DMS153 treated with DMSO at 0.1 percent for 48 hours (cell line): Measurements from ENCODE around the gene MSX1.

Source experiments
- DNase-seq: peaks from one replicate; lab custom pipeline; 2025; ENCODE audit not compliant: unreplicated experiment; lab: John Stamatoyannopoulos, UW

Gene MSX1

GRCh38 chr4:4840351-4840750 is 19.1 kb upstream of the MSX1 start:
- no peak for DNase-seq

- no peak for DNase-seq
Measured at GRCh38 chr4:4841156-4841555, 18.3 kb upstream of the MSX1 start.

- no peak for DNase-seq
Measured at GRCh38 chr4:4842476-4843441, 16.7 kb upstream of the MSX1 start.

- DNase-seq: no peak
Measured at GRCh38 chr4:4843635-4844291, 15.7 kb upstream of the MSX1 start.

GRCh38 chr4:4845027-4845426 is 14.4 kb upstream of the MSX1 start:
- DNase-seq: no peak

- DNase-seq: no peak
Measured at GRCh38 chr4:4847011-4847410, 12.5 kb upstream of the MSX1 start.

GRCh38 chr4:4848540-4848939 is 10.9 kb upstream of the MSX1 start:
- no peak for DNase-seq

- DNase-seq: no peak
Measured at GRCh38 chr4:4849106-4849505, 10.4 kb upstream of the MSX1 start.

GRCh38 chr4:4849524-4850193 is 9.8 kb upstream of the MSX1 start:
- no peak for DNase-seq

- DNase-seq: no peak
Measured at GRCh38 chr4:4851081-4851480, 8.4 kb upstream of the MSX1 start.

GRCh38 chr4:4851906-4852305 is 7.6 kb upstream of the MSX1 start:
- no peak for DNase-seq

- DNase-seq: no peak
Measured at GRCh38 chr4:4852591-4853362, 6.7 kb upstream of the MSX1 start.

GRCh38 chr4:4853371-4853823 is 6.1 kb upstream of the MSX1 start:
- no peak for DNase-seq

GRCh38 chr4:4853921-4854648 is 5.4 kb upstream of the MSX1 start:
- no peak for DNase-seq

GRCh38 chr4:4854649-4855295 is 4.7 kb upstream of the MSX1 start:
- DNase-seq: no peak

- DNase-seq: no peak
Measured at GRCh38 chr4:4855301-4856070, 4.0 kb upstream of the MSX1 start.

GRCh38 chr4:4856071-4857000 is 3.1 kb upstream of the MSX1 start:
- no peak for DNase-seq
